GM23248 (cell line): ENCODE results near the gene RAPSN. TPM values are rescaled to one million over a fixed set of nuclear protein-coding genes. Genes with fewer than 3 reads are reported as not detected.

Experiments
- DNase-seq: peaks from one replicate; pipeline ENCODE4 v3.0.0-alpha.2; 2015
- H2AFZ ChIP-seq: fragments of 200-600 bp; sonication (generic); 2 replicates; pipeline ENCODE4 v1.6.1; 2016; ENCODE audit warnings: antibody characterized with exemption
- H3F3A ChIP-seq: fragments of 200-600 bp; sonication (generic); 2 replicates; pipeline ENCODE4 v1.6.1; 2016; ENCODE audit warnings: mild to moderate bottlenecking, antibody characterized with exemption, mixed run types; ENCODE audit not compliant: insufficient read depth
- H3K27ac ChIP-seq: fragments of 200-600 bp; sonication (generic); 2 replicates; pipeline ENCODE4 v1.5.1; 2016; ENCODE audit warnings: mild to moderate bottlenecking
- H3K27me3 ChIP-seq: fragments of 200-600 bp; sonication (generic); replicated peaks from 2 replicates; pipeline ENCODE4 v1.6.1; 2016; ENCODE audit warnings: mild to moderate bottlenecking; ENCODE audit not compliant: insufficient read depth
- H3K36me3 ChIP-seq: fragments of 200-600 bp; sonication (generic); 2 replicates; pipeline ENCODE4 v1.6.1; 2016; ENCODE audit warnings: low read depth, mild to moderate bottlenecking
- H3K4me1 ChIP-seq: fragments of 200-600 bp; sonication (generic); 2 replicates; pipeline ENCODE4 v1.6.1; 2016; ENCODE audit warnings: mild to moderate bottlenecking; ENCODE audit not compliant: insufficient read depth
- H3K4me2 ChIP-seq: fragments of 200-600 bp; sonication (generic); one replicate; pipeline ENCODE4 v1.6.1; 2016; ENCODE audit warnings: mild to moderate bottlenecking; ENCODE audit not compliant: unreplicated experiment
- H3K4me3 ChIP-seq: fragments of 200-600 bp; sonication (generic); 2 replicates; pipeline ENCODE4 v1.5.1; 2016; ENCODE audit warnings: mild to moderate bottlenecking
- H3K79me2 ChIP-seq: fragments of 200-600 bp; sonication (generic); 2 replicates; pipeline ENCODE4 v1.6.1; 2016; ENCODE audit warnings: mild to moderate bottlenecking; ENCODE audit not compliant: insufficient read depth
- H3K9ac ChIP-seq: fragments of 200-600 bp; sonication (generic); 2 replicates; pipeline ENCODE4 v1.6.1; 2016; ENCODE audit warnings: mild to moderate bottlenecking
- H3K9me2 ChIP-seq: fragments of 200-600 bp; sonication (generic); 2 replicates; pipeline ENCODE4 v1.6.1; 2016; ENCODE audit warnings: mixed run types, mild to moderate bottlenecking, moderate library complexity; ENCODE audit not compliant: insufficient read depth
- H3K9me3 ChIP-seq: fragments of 200-600 bp; sonication (generic); one replicate; pipeline ENCODE4 v1.6.1; 2017; ENCODE audit warnings: low read depth
- H4K20me1 ChIP-seq: fragments of 200-600 bp; sonication (generic); 2 replicates; pipeline ENCODE4 v1.6.0; 2016; ENCODE audit not compliant: insufficient read depth
- EZH2 ChIP-seq: fragments of 200-600 bp; sonication (generic); IDR thresholded peaks from 2 replicates; pipeline ENCODE4 v1.6.1; 2018; ENCODE audit warnings: antibody characterized with exemption, mild to moderate bottlenecking; ENCODE audit not compliant: insufficient read depth, poor library complexity, severe bottlenecking
- EZH2phosphoT487 ChIP-seq: fragments of 200-600 bp; sonication (generic); IDR thresholded peaks from 2 replicates; pipeline ENCODE4 v1.6.1; 2018; ENCODE audit warnings: antibody characterized with exemption, moderate library complexity, mild to moderate bottlenecking, low read depth; ENCODE audit not compliant: insufficient read depth
- WGBS, 2 experiments: methylation state at CpG; one replicate each; pipeline ENCODE4 v1.1.6; 2015 to 2017; ENCODE audit warnings: low lambda C conversion rate in 2 of 2, low coverage in 1 of 2; ENCODE audit errors: missing lambda C conversion rate in 2 of 2; 5-methylcytosine and 5-hydroxymethylcytosine counted together
- in situ Hi-C: fragments of 300-500 bp; cut with MboI; formaldehyde crosslinking; loops from 2 replicates; pipeline ENCODE4 v1.15.0; 2020
- polyA plus RNA-seq: library from polyadenylated mRNA; unstranded; fragments of >200 nt; fragmentation: Nextera tagmentation; extraction: Ambion mirVana; gene quantifications from 2 replicates; pipeline ENCODE4 v1.2.1, GENCODE V29; 2016
- total RNA-seq: library from RNA; depleted of rRNA; stranded (reverse); fragments of >200 nt; shearing (Covaris generic); gene quantifications from 2 replicates; pipeline ENCODE4 v1.2.3, GENCODE V29; 2014

RAPSN gene
- total and polyA plus RNA-seq, 2 experiments from 2014 or later = 0.11 to 0.22 TPM

GRCh38 chr11:47477753-47478152, 28.8 kb upstream of the RAPSN start:
- Histone ChIP-seq H2AFZ (no peak overlapping the region), H3K4me2 (no peak overlapping the region), H3K27ac (peak overlapping the region; percentile 16; the same call in 1 of the 2 replicates), H3K27me3 (no peaks in the 10 kb centered on the region), H3K9me2 (no peaks in the 10 kb centered on the region), H3K4me3 (no peak overlapping the region), H3K79me2 (no peaks in the 10 kb centered on the region; the same call in none of the 2 replicates), H3K9ac (no peak overlapping the region), H3K4me1 (peaks cover 14% of the 10 kb centered on the region), H3K36me3 (peaks cover 71% of the 10 kb centered on the region), H4K20me1 (no peaks in the 10 kb centered on the region; the same call in 1 of the 2 replicates), H3K9me3 (no peaks in the 10 kb centered on the region), H3F3A (peaks cover 45% of the 10 kb centered on the region)
- in situ Hi-C loops = no loop called here
- TF ChIP-seq EZH2phosphoT487 (no peak), EZH2 (no peak)
- no peak for DNase-seq
- WGBS, 2 experiments = 75 to 77% methylated on average over 4 of the region's 4 CpGs

- Histone ChIP-seq H3K4me1 (peaks cover 14% of the 10 kb centered on the region), H4K20me1 (no peaks in the 10 kb centered on the region; the same call in 1 of the 2 replicates), H3K4me2 (peak overlapping the region; percentile 33), H3K4me3 (no peak overlapping the region), H3F3A (peaks cover 49% of the 10 kb centered on the region), H3K27ac (peak overlapping the region; percentile 16; the same call in 1 of the 2 replicates), H3K9ac (no peak overlapping the region), H3K9me2 (no peaks in the 10 kb centered on the region), H3K27me3 (no peaks in the 10 kb centered on the region), H3K36me3 (peaks cover 71% of the 10 kb centered on the region), H3K9me3 (no peaks in the 10 kb centered on the region), H2AFZ (no peak overlapping the region), H3K79me2 (no peaks in the 10 kb centered on the region; the same call in none of the 2 replicates)
- in situ Hi-C loops = no loop called here
- no peak for TF ChIP-seq EZH2
- no peak for TF ChIP-seq EZH2phosphoT487
- peak; percentile 66 for DNase-seq
Observed at GRCh38 chr11:47477323-47477722, 28.4 kb upstream of the RAPSN start.

- Histone ChIP-seq H3K9me2 (no peaks in the 10 kb centered on the region), H3K9me3 (no peaks in the 10 kb centered on the region), H3K4me1 (peaks cover 22% of the 10 kb centered on the region), H3K79me2 (peaks cover 29% of the 10 kb centered on the region), H3K4me3 (no peak overlapping the region), H4K20me1 (no peaks in the 10 kb centered on the region; the same call in 1 of the 2 replicates), H3F3A (peaks cover 38% of the 10 kb centered on the region; the same call in 1 of the 2 replicates), H3K27ac (no peak overlapping the region), H3K36me3 (peaks cover 56% of the 10 kb centered on the region), H3K9ac (no peak overlapping the region), H3K4me2 (no peak overlapping the region), H3K27me3 (no peaks in the 10 kb centered on the region), H2AFZ (no peak overlapping the region)
- no peak for DNase-seq
- in situ Hi-C loops = no loop called here
- TF ChIP-seq EZH2 (no peak), EZH2phosphoT487 (no peak)
- 81 to 85% methylated on average over 4 of the region's 4 CpGs for WGBS, 2 experiments
Observed at GRCh38 chr11:47470671-47471070, 21.7 kb upstream of the RAPSN start.

GRCh38 chr11:47469361-47470179, 20.6 kb upstream of the RAPSN start:
- peaks cover 40% of the 10 kb centered on the region for H3K79me2 ChIP-seq

More at GRCh38 chr11:47469361-47470179, 20.6 kb upstream of the RAPSN start:
- H3F3A ChIP-seq = peaks cover 47% of the 10 kb centered on the region; the same call in 1 of the 2 replicates
- no peaks in the 10 kb centered on the region; the same call in 1 of the 2 replicates for H4K20me1 ChIP-seq
- in situ Hi-C loops = no loop called here
- no peak overlapping the region for H3K9ac ChIP-seq
- H3K9me3 ChIP-seq = no peaks in the 10 kb centered on the region
- TF ChIP-seq EZH2 = no peak
- TF ChIP-seq EZH2phosphoT487 = no peak
- DNase-seq = peak; percentile 35
- no peaks in the 10 kb centered on the region for H3K9me2 ChIP-seq
- H3K27me3 ChIP-seq = no peaks in the 10 kb centered on the region
- no peak overlapping the region for H3K27ac ChIP-seq
- H3K4me2 ChIP-seq = no peak overlapping the region
- peaks cover 26% of the 10 kb centered on the region for H3K4me1 ChIP-seq
- 77 to 81% methylated on average over 7 of the region's 7 CpGs for WGBS, 2 experiments
- H3K4me3 ChIP-seq = no peak overlapping the region
- no peak overlapping the region for H2AFZ ChIP-seq
- H3K36me3 ChIP-seq = peaks cover 45% of the 10 kb centered on the region
